ENCODE results near the gene LRMDA.

LRMDA gene

GRCh38 chr10:76398043-76398710, 966.8 kb downstream of the LRMDA start:
- DNase-seq (ENCODE audit: low read depth) = no peak

DNA sequence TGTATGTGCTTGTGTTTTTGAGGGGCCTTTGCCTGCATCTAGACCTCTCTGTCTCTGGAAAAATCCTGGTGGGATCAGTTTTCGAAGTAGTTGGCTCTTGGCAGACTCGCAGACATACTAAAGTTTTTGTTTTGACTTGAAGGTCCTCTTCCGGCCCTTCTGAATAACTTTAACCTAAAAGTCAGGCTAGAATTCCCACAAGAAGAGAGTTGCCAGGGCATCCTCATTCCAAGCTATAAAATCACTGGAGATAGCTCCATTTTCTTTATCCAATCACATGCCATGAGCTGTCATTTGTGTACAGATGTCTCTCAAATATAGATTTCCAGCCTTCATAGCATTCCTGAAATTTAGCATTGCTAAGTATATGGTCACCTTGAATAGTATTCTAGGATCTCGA, 967.8 kb downstream of the LRMDA start:
- no peak for DNase-seq (ENCODE audit: low read depth)

GRCh38 chr10:76401006-76401405, 969.6 kb downstream of the LRMDA start:
- DNase-seq (ENCODE audit: low read depth) = no peak

DNA sequence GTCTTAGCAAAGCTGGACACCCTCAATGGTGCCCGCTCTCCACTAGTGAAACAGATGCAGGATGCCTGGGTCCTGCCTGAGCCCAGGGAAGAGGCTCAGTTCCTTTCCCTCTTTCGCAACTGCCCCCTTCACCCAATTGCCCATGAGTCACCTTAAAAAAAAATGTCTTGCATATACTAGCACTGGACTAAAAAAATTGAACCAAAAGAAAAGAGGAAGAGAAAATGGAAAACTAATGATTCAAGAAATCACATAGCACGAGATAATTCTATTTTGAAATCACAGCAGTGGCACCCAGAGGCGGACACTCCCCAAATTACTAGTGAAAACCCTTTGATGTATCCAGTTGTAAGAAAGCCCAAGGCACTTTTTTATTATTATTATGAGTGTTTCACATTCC, 972.5 kb downstream of the LRMDA start:
- no peak for DNase-seq (ENCODE audit: low read depth)

DNA sequence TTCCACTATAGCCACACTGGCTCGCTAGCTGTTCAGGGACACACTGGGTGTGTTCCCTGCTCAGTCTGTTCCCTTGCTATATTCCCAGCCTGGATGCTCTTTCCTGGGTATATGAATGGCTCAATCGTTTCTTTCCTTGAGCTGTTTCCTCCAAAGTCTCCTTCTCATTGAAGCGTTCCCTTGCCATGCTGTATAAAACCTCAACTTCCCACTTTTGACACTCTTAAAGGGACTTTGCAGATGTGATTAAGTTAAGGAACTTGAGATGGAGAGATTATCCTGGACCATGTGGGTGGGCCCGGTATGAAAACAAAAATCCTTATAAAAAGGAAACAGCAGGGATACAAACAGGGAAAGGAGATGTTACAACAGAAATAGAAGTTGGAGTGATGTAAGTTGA, 973.1 kb downstream of the LRMDA start:
- no peak for DNase-seq (ENCODE audit: low read depth)

GRCh38 chr10:76405922-76406321, 974.5 kb downstream of the LRMDA start:
- no peak for DNase-seq (ENCODE audit: low read depth)

DNA sequence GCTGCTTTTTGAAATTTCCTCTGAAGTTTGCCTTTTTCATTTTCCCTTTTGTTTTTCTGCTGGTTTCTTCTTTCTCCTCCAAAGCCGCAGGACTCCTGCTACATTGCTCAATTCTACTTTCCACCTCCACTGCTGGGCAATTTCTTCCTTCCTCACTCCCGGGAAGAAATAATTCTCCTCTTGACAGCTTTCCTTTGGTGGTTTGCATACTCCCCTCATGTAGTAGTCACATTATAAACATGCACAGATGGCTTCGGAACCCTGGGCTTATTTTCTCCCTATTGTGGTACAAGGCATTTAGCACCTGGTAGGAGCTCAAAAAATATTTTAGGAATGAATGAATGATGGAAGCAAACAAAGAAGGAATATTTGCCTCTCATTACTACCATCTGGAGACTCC, 977.2 kb downstream of the LRMDA start:
- DNase-seq (ENCODE audit: low read depth) = no peak

DNA sequence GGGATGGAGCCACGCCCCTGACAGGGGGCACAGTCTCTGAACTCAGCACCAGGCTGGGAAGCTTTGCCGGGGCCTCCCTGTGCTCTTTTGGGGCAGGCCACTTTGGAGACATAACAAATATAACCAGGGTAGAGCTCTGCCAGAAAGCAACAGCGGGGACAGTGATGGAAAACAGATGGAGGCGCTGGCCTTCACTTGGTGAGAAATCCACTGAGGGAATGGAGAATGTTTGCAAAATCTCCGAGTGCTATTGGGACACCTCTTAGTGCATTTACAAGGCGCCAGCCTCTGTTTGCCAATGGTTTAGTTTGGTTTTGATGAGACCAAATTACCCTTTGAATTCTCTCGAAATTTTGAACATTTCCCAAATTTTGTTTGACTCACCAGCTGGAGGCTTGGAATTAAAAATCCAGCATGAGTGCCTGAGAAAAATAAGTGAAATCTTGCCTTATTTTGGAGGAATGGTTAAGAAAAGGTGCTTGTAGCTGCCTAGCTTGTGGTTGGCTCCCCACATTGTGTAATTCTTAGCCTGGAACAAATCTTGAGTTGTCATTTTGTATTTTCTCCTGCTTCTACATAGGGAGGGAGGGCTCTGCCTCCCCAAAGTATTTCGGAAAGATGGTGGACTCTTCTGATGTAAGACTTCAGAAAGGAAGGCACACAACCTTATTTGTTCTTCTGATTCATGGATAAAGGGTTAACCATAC, 980.5 kb downstream of the LRMDA start:
- DNase-seq (ENCODE audit: low read depth) = no peak

DNA sequence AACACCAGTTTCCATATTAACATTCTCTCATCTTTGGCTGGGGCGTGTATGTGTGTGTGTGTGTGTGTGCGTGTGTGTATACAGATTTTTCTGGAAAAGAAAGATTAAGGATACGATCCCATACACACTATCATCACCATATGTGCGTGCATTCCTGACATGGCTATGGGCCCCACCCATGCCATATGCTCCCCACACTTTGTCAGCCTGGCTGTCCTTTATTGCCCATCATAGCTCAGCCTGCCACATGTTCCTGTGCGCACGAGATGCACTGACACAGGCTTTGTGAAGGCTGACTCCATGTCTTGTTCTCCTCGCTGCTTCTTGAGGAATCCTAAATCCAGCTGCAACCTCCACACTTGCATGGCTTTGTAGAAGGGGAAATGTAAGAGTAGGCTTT, 984.1 kb downstream of the LRMDA start:
- DNase-seq (ENCODE audit: low read depth) = no peak

GRCh38 chr10:76416642-76417041, 985.2 kb downstream of the LRMDA start:
- DNase-seq (ENCODE audit: low read depth) = no peak

DNA sequence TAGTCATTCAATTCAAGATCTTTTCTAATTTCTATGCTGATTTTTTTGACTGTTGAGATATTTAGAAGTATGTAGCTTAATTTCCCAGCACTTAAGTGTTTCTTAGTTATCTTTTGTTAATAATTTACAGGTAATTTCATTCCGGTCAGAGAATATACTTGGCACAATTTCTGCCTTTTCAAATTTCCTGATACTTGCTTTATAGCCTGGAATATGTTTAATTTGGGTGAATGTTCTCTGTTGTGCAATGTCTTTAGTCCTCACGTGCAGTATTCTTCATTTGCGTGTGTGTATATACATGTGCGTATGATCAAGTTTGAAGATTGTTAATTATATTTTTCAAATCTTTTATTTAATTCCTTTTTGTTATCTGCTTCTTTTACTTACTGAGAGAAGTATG, 989.3 kb downstream of the LRMDA start:
- no peak for DNase-seq (ENCODE audit: low read depth)

- no peak for DNase-seq (ENCODE audit: low read depth)
These were observed 991.3 kb downstream of the LRMDA start for GRCh38 chr10:76422769-76423168.

DNA sequence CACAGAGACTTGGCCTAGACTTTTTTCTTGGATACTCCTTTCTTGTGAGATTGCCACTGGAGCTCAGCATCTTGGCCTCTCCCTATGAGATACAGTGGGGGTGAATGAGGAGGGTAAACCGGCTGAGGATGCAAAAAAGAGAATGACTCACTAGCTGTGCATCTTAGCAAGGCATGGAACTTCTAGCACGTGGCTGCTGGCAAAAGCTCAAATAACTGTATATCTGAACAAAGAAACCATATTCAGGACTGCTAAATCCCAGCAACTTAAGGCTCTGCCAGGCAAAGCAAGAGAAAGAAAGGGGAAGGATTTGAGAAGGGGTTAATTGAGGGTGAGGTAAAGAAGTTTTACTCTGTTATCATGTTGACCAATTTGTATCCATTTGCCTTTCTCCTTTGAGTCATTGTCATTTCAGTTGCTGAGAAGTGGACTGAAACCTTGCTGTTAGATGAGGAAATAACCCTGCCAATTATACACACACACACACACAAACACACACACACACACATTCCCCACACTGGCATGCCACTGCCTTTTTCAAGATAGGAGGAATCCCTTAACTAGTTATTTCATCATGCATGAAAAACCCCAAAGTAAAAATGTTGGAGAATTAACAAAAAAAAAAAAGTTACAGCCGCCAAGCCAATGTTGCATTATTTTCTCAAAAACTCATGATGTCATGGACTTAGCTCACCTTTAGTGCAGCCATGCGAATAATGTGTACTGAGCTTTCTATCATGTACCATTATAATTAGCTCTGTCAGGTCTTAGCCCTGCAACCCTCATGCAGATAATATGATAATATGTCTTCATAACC, 997.3 kb downstream of the LRMDA start:
- DNase-seq (ENCODE audit: low read depth) = no peak

- DNase-seq (ENCODE audit: low read depth) = no peak
These were observed 998.1 kb downstream of the LRMDA start for GRCh38 chr10:76429368-76430060.

GRCh38 chr10:76430061-76430645, 998.7 kb downstream of the LRMDA start:
- no peak for DNase-seq (ENCODE audit: low read depth)

GRCh38 chr10:76432016-76433012, 1000.9 kb downstream of the LRMDA start:
- DNase-seq (ENCODE audit: low read depth) = no peak

- no peak for DNase-seq (ENCODE audit: low read depth)
These were observed 1002.0 kb downstream of the LRMDA start for GRCh38 chr10:76433161-76434005.

- no peak for DNase-seq (ENCODE audit: low read depth)
These were observed 1003.7 kb downstream of the LRMDA start for GRCh38 chr10:76435157-76435556.

GRCh38 chr10:76436401-76436811, 1005.0 kb downstream of the LRMDA start:
- DNase-seq (ENCODE audit: low read depth) = no peak

- DNase-seq (ENCODE audit: low read depth) = no peak
These were observed 1005.6 kb downstream of the LRMDA start for GRCh38 chr10:76436981-76437380.

Measured in T follicular helper cell (primary cell).